Activated CD4-positive, alpha-beta T cell treated with anti-CD3 and anti-CD28 coated beads for 48 hours (primary cell): ENCODE data around the gene RHOJ.

Experiments
- DNase-seq: peaks from one replicate; pipeline ENCODE4 v3.0.0-alpha.2; 2020

The RHOJ gene

GRCh38 chr14:63209160-63209559, 4.9 kb downstream of the RHOJ start:
- no peak for DNase-seq

GRCh38 chr14:63210812-63211211, 6.6 kb downstream of the RHOJ start:
- DNase-seq, result no peak

GRCh38 chr14:63212209-63212608, 8.0 kb downstream of the RHOJ start:
- no peak for DNase-seq

- no peak for DNase-seq
Observed at GRCh38 chr14:63212776-63213500, 8.7 kb downstream of the RHOJ start.

- no peak for DNase-seq
Observed at GRCh38 chr14:63214417-63215196, 10.4 kb downstream of the RHOJ start.

GRCh38 chr14:63220526-63220925, 16.3 kb downstream of the RHOJ start:
- DNase-seq, result no peak

GRCh38 chr14:63223596-63223995, 19.4 kb downstream of the RHOJ start:
- DNase-seq, result no peak

- DNase-seq, result no peak
Observed at GRCh38 chr14:63224196-63224595, 20.0 kb downstream of the RHOJ start.

GRCh38 chr14:63228217-63228616, 24.0 kb downstream of the RHOJ start:
- no peak for DNase-seq

- DNase-seq, result no peak
Observed at GRCh38 chr14:63229330-63230059, 25.3 kb downstream of the RHOJ start.

- DNase-seq, result no peak
Observed at GRCh38 chr14:63231766-63232165, 27.5 kb downstream of the RHOJ start.

GRCh38 chr14:63237791-63238190, 33.5 kb downstream of the RHOJ start:
- DNase-seq, result no peak

GRCh38 chr14:63240221-63240620, 36.0 kb downstream of the RHOJ start:
- DNase-seq, result no peak

- no peak for DNase-seq
Observed at GRCh38 chr14:63241096-63241495, 36.9 kb downstream of the RHOJ start.

- DNase-seq, result no peak
Observed at GRCh38 chr14:63243646-63244045, 39.4 kb downstream of the RHOJ start.

GRCh38 chr14:63245893-63246292, 41.6 kb downstream of the RHOJ start:
- DNase-seq, result no peak

- no peak for DNase-seq
Observed at GRCh38 chr14:63248211-63248610, 44.0 kb downstream of the RHOJ start.

- DNase-seq, result no peak
Observed at GRCh38 chr14:63249092-63249491, 44.8 kb downstream of the RHOJ start.

- DNase-seq, result no peak
Observed at GRCh38 chr14:63257299-63257698, 53.1 kb downstream of the RHOJ start.

- DNase-seq, result no peak
Observed at GRCh38 chr14:63262446-63262845, 58.2 kb downstream of the RHOJ start.

GRCh38 chr14:63266106-63266505, 61.9 kb downstream of the RHOJ start:
- DNase-seq, result no peak

- no peak for DNase-seq
Observed at GRCh38 chr14:63267171-63267570, 62.9 kb downstream of the RHOJ start.

- no peak for DNase-seq
Observed at GRCh38 chr14:63268771-63269170, 64.5 kb downstream of the RHOJ start.
